NCI-H1417 (cell line): ENCODE data around the gene BRI3BP.
"Not testable (repeated sequence)": the region's sequence is repeated elsewhere in the genome, so short reads cannot be mapped to it uniquely, and the experiment has no call there.

Experiments
- DNase-seq, 3 experiments: peaks; one replicate each; lab custom pipeline; 2025; lab: John Stamatoyannopoulos, UW

The BRI3BP gene

GRCh38 chr12:125065919-125066570 lies 72.6 kb downstream of the BRI3BP start:
- DNase-seq, result peak in 2 of 3 experiments; percentile 38 to 41

- no peak for DNase-seq
Measured at GRCh38 chr12:125068391-125068790, 74.9 kb downstream of the BRI3BP start.

GRCh38 chr12:125069616-125070015 lies 76.2 kb downstream of the BRI3BP start:
- DNase-seq, result no peak

- DNase-seq, result no peak
Measured at GRCh38 chr12:125070112-125070511, 76.7 kb downstream of the BRI3BP start.

GRCh38 chr12:125070661-125071390 lies 77.4 kb downstream of the BRI3BP start:
- DNase-seq, result no peak

- peak in 1 of 3 experiments; percentile 85 for DNase-seq
Measured at GRCh38 chr12:125071456-125071855, 78.0 kb downstream of the BRI3BP start.

- DNase-seq, result no peak
Measured at GRCh38 chr12:125072496-125072895, 79.1 kb downstream of the BRI3BP start.

GRCh38 chr12:125074294-125074693 lies 80.8 kb downstream of the BRI3BP start:
- not testable (repeated sequence) for DNase-seq

GRCh38 chr12:125076103-125076502 lies 82.7 kb downstream of the BRI3BP start:
- no peak for DNase-seq

- no peak for DNase-seq
Measured at GRCh38 chr12:125079084-125079483, 85.6 kb downstream of the BRI3BP start.

GRCh38 chr12:125079648-125080645 lies 86.5 kb downstream of the BRI3BP start:
- DNase-seq, result peak in 1 of 3 experiments; percentile 23
